ENCODE results near the gene COX7A2L. TPM values are rescaled to one million over a fixed set of nuclear protein-coding genes. Genes with fewer than 3 reads are reported as not detected.

COX7A2L gene
- total and polyA plus RNA-seq, 10 of the 15 experiments (the other 5 are each of a cell fraction or from before 2014, with no cell fraction given), result 134 to 532 (median 222) TPM

GRCh38 chr2:42348113-42348805, 12.8 kb downstream of the COX7A2L start:
- peaks cover 1% of the 10 kb centered on the region for H3K79me2 ChIP-seq (ENCODE audit: control insufficient read depth, insufficient read depth, low read length)
- CTCF ChIA-PET, result no interaction called here
- H3K27ac ChIP-seq (ENCODE audit: control insufficient read depth, insufficient read depth), result no peak overlapping the region
- H4K20me1 ChIP-seq (ENCODE audit: control insufficient read depth, insufficient read depth), result no peaks in the 10 kb centered on the region
- ATAC-seq (no peak), FAIRE-seq (no peak), DNase-seq (ENCODE audit: low read depth, low spot score) (no peak)
- in situ Hi-C loops (cut with MboI) (no loop called here), intact Hi-C loops (cut with micrococcal nuclease; ENCODE audit: unreplicated experiment) (no loop called here)
- H3K4me2 ChIP-seq (ENCODE audit: control insufficient read depth, insufficient read depth), result no peak overlapping the region
- RAD21 ChIA-PET (ENCODE audit: unreplicated experiment), result no interaction called here
- 96% methylated on average over 8 of the region's 8 CpGs for WGBS (ENCODE audit: insufficient coverage, insufficient replicate concordance, low lambda C conversion rate, missing lambda C conversion rate)
- H3K4me1 ChIP-seq (ENCODE audit: control insufficient read depth, insufficient read depth, low read length), result no peaks in the 10 kb centered on the region
- H2AFZ ChIP-seq (ENCODE audit: control insufficient read depth, low read depth, low read length), result no peak overlapping the region
- no peaks in the 10 kb centered on the region for H3K27me3 ChIP-seq (replicated peaks in 1 of 2; ENCODE audit: control insufficient read depth in 2 of 2, insufficient read depth in 2 of 2, low read length in 1 of 2)
- H3K9me3 ChIP-seq (replicated peaks; ENCODE audit: control insufficient read depth, insufficient read depth, low read length), result no peaks in the 10 kb centered on the region
- BruUV-seq (replicated peaks), result no TSS peak
- H3K4me3 ChIP-seq, result no peak overlapping the region
- no peak overlapping the region for H3K9ac ChIP-seq (ENCODE audit: control insufficient read depth, insufficient read depth, low read length)
- SMC1A ChIA-PET (ENCODE audit: uncharacterized antibody, unreplicated experiment), result no interaction called here
- peaks cover 2 to 15% of the 10 kb centered on the region in 2 experiments for H3K36me3 ChIP-seq (ENCODE audit: control insufficient read depth in 2 of 2, insufficient read depth in 2 of 2, low read length in 1 of 2)
- POLR2A ChIA-PET, result no interaction called here
- TF ChIP-seq SIX5 (IDR thresholded peaks at IDR 0.05; ENCODE audit: low read depth, low read length, severe bottlenecking) (no peak), ZNF384 (IDR thresholded peaks at IDR 0.05; ENCODE audit: borderline replicate concordance, low read depth, low read length) (no peak), FOXM1 (IDR thresholded peaks at IDR 0.05; ENCODE audit: low read depth, low read length) (no peak), WRNIP1 (IDR thresholded peaks at IDR 0.05; ENCODE audit: borderline replicate concordance, low read depth, low read length) (no peak), SMC3 (IDR thresholded peaks at IDR 0.05; ENCODE audit: borderline replicate concordance, low read length) (no peak), CEBPB (IDR thresholded peaks at IDR 0.05; ENCODE audit: borderline replicate concordance in 1 of 2, low read depth in 2 of 2, low read length in 2 of 2) (no peak), CUX1 (IDR thresholded peaks at IDR 0.05; ENCODE audit: insufficient replicate concordance, low read depth, low read length) (no peak), MAX (IDR thresholded peaks at IDR 0.05; ENCODE audit: low read depth, low read length) (no peak), FOXK2 (IDR thresholded peaks at IDR 0.05) (no peak), E4F1 (IDR thresholded peaks at IDR 0.05; ENCODE audit: borderline replicate concordance, partially characterized antibody) (no peak), GATAD2B (conservative IDR thresholded peaks at IDR 0.05; ENCODE audit: low read depth) (no peak), SP1 (IDR thresholded peaks at IDR 0.05; ENCODE audit: low read depth, low read length) (no peak), NFXL1 (IDR thresholded peaks at IDR 0.05; ENCODE audit: borderline replicate concordance) (no peak), EGR1 (IDR thresholded peaks at IDR 0.05; ENCODE audit: borderline replicate concordance in 1 of 2, low read depth in 2 of 2, low read length in 2 of 2) (no peak), ESRRA (IDR thresholded peaks at IDR 0.05; ENCODE audit: low read length) (no peak), KAT2A (conservative IDR thresholded peaks at IDR 0.05; ENCODE audit: control insufficient read depth, low read depth, low read length) (no peak), ATF7 (IDR thresholded peaks at IDR 0.05; ENCODE audit: low read depth) (no peak)

Measured in GM12878 (cell line).